ENCODE measurements around the gene SLC9A4.

SLC9A4 gene

DNA sequence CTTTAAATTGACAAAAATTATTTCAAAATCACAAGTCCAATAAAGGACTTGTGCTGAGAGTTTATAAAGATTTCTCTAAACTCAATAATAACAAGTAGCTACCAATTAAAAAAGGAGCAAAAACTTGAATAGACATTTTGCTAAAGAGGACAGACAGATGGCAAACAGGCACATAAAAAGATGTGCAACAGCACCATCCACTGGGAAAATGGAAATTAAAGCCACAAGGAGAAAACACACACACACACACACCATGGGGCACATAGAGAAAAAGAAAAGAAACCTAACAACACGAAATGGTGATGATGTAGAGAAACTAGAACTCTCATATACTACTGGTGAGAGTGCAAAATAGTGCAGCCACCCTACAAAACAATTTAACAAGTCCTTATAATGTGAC, 12.6 kb upstream of the SLC9A4 start:
- DNase-seq, result no peak

DNA sequence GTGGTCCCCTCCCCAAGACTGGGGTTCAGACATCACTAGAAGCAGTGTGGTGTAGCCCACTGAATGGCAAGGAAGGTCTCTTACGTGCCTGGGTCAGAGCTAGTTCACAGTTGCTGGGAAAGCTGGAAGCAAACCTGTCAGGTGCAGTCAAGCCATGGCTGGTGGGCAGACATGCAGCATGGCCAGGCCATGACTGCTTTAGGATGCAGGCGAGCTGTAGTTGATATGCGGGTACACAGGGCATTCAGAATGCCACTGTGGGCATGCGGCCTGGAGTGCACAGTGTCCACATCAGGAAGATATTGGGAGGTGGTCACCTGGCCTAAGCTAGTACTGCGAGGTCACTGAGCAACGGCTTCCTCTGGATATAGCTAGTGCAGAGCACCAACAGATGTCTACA, 11.8 kb upstream of the SLC9A4 start:
- no peak for DNase-seq

DNA sequence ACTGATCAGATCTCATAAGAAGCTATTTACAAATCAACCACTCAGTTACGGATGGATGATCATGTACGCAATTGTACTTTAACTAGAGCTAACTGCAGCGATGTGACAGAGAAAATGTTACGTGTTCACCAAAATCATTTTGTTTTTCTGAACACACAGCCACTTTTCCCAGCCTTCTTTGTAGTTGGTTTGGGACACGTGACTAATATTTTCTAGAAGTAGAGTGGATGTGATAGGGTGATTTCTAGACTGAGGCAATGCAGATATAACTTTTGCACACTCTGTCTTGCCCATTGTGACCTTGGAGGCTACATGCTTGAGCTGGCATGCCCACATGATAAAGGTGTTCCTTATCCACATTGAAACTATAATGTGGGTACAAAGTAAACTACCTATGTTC, 9.9 kb upstream of the SLC9A4 start:
- no peak for DNase-seq

DNA sequence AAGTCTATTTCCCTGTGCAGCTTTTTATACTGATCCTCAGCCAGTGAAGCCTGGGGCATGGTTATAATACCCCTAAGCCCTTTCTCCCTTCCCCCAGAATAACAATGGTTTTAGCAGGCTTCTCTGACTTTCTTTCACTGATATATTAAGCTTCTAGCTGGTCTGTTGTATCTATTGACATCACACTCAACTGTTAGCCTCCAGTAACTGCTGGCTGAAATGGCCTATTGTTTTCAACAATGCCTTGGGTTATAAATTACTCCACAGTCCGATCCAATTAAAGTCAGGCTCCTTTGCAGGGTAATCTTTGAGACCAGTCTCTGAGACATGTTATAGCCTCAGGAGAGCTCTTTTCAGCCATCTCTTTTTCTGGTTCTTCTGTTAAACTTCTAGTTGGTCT, 2.9 kb upstream of the SLC9A4 start:
- DNase-seq, result no peak

DNA sequence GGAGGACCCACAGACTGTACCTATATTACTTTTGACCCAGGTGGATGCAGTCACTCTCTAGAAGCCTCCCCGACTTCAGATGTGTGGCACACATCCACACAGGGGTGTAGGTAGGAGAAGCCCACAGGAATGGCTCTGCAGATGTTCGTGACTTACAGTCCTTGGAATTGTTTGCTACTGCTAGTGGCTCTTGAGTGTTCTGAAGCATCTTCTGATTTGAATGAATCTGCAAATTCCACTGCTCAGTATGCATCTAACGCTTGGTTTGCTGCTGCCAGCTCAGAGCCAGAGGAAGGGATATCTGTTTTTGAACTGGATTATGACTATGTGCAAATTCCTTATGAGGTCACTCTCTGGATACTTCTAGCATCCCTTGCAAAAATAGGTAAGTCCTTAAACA, 605 bp downstream of the SLC9A4 start:
- DNase-seq, result no peak

DNA sequence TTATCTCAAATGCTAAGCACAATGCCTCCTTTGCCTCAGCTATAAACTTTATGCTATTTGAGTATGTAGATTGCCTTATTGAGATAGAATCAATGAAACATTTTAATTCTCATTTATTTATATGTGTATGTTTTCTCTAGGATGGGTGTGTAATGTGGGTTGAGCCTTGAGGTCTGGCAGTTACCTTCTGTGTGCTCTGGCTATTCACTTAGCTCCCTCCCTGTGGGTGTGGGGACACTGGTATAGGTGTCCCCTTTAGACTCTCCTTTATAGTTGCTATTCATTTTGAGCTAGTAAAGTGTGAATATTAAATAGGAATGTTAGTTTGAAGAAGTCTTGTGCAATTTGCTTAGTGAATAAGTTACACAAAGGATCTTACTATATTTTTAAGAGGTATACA, 1.8 kb downstream of the SLC9A4 start:
- no peak for DNase-seq

DNA sequence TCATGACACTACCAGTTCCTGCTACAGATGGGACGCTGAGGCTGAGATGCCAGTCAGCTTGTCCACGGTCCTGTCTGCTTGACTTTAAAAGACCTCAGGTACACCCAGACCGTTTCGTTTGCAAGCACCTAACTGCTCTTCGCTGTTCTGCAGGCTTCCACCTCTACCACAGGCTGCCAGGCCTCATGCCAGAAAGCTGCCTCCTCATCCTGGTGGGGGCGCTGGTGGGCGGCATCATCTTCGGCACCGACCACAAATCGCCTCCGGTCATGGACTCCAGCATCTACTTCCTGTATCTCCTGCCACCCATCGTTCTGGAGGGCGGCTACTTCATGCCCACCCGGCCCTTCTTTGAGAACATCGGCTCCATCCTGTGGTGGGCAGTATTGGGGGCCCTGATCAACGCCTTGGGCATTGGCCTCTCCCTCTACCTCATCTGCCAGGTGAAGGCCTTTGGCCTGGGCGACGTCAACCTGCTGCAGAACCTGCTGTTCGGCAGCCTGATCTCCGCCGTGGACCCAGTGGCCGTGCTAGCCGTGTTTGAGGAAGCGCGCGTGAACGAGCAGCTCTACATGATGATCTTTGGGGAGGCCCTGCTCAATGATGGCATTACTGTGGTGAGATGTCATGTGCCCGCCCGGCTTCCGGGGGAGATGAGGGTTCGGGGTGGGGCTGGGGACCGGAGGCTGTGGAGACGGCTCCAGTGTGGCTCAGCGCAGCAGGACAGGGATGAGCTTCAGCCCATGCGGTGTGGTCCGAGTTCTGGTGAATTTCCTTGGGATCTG, 5.9 kb downstream of the SLC9A4 start:
- DNase-seq, result no peak

DNA sequence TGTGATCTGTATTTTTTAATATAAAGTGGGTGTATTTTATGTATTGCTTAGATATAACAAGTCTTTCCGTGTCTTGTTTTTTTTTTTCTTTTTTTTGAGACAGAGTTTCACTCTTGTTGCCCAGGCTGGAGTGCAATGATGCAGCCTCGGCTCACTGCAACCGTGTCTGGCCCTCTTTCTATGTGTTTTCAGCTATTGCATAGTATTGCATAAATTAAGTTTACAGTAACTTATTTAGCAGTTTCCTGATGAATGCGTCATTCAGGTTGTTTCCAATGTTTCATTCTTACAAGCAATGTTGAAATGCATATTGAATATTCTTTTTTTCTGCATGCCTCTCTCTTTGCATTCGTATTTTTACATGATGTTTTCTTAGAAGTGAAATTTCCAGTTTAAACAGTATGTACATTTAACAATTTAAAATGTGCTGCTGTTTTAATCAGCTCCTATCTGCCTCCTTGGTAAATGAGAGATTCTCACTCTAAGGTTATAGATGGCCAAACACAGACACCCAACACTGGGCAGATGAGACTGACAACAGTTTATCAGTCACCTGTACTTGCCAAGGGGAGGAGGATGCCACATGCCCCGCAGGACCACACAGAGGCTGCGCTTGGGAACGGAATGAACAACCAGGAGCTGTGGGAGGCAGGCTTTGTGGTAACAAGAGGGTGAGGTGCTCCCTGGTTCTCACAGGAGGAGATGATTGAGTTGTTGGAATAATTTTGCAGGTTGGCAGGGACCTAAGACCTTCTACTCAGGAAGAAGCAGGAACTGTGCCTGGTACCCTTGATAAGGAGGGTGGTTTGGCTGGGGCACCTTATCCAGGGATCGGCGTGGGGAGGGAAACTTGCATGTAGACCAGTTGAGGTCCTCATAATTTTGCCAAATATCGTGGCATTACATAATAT, 7.5 kb downstream of the SLC9A4 start:
- DNase-seq, result no peak

DNA sequence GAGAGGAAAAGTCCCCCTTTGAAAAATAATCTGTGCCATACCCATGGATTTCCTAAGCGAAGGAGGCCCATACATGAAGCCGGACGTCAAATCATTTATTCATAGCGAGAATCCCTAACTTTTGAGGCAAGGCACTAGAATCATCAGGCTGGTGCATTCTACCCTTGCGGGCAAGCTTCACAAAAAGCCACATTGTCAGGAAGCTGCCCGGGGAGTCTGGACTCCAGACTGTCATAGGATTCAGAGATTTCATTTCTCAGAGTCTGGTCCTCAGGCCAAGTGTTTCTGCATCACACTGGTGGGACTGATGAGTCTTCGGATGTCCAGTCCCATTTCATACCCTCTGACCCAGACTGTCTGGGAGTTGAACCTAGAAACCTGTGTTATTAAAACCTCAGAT, 8.9 kb downstream of the SLC9A4 start:
- DNase-seq, result no peak

DNA sequence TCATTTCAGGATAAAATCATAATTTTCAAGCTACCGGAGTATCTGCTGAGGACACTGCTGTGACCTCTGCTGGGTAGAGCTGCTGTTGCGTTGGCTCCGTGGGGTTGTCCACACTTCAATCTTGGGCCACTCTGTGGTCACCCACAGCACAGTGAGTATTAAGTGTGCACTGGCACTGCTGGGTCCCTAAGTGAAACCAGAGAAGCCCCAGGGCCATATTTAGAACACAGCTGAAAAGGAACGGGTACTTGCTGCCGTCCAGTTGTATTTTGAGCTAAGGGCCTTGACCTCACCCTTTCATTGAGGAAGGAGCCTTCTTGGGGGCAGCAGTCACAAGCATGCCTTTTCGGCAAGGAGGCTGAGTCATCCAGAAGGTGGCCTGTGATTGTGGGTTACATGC, 10.1 kb downstream of the SLC9A4 start:
- no peak for DNase-seq

DNA sequence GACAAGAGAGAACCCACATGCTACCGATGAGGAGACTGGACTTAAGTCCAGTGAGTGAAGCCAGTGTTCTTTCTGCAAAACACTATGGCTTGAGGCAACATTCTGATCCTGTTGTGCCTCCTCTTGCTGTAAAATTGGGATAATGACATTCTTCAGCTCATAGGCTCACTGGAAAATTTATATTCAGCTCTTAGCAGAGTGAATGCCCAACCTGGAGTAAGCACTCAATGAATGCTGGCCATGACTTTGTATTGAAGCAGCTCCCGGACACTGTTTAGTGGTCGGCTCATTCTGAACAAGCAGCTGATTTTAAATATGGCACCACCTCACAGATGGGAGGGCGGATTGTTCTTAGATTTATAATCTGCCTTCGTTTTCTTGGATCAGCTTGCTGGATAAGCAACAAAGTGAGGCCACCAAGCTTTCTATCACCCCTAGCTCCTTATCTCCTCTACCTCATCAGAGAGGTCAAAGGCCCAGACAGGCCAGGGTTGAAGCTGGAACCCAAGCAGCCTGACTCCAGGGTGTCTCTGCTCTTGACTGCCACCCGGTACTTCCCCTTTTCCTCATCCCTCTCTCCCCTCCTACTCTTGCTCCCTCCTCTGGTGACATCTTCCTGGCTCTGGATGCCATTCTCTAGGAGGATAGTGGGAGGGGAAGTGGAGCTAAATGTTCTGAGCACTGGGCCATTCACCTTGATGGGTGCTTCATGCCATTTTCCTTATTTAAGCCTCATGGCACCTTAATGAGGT, 11.5 kb downstream of the SLC9A4 start:
- no peak for DNase-seq

DNA sequence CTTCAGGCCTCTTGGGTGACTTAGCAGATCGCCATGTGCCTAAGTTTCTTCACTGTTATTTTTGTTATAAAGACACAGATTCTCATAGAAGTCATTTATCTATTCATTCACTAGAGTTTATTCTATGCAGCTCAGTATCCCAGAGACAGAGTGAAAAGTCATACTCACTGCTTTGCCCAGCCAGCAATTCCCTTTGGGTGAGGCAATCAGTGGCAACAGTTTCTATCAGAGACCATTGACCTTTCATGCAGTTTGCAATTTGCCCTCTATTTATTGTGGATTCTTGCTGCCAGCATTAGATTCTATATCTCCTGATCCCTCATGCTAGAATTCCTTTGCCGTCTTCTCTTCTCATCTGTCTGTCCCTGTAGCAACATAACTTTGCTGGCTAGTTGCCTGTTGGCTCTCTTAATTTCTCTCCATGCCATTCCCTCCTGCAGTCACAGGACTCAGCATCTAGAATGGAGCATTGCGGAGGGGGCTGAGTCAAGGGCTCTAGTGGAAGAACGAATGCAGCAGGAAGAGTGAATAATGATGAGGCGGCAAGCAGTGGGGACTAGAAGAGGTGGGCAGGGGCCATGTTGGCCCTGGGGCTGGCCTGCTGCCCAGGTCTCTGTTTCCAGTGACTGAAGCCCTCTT, 12.2 kb downstream of the SLC9A4 start:
- DNase-seq, result no peak

DNA sequence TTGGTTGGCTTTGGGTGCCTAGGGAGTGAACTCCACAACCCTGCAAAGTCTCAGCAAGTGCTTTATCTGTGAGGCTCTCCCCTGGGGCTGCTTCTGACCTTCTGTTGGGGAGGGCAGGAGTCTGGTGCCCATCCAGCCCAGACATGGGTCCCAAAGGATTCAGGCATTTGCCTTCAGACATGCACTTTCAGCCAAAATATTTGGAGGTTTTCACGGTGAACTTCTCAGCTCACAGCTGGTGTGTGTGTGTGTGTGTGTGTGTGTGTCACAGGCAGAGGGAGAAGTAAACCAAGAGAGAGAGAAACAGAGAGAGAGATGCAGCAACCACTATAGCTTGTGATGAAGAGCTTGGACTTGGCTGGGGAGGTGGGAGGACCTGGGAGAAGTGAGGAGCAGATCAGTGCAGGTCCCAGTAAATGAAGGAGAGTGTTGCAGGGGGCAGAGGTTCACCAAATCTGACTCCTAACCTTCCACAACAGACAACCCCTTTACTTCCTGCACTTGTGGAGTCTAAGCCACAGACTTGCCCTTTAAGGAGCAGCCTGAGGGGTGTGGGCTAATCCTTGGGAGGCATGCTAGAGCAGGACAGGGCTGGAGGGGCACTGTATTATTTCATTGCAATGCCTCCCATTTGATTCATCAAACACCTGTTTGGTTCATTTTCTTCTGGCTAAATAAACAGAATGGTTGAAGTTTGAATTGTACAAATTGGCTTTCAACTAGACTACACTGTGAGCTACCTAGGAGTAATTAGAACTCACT, 14.1 kb downstream of the SLC9A4 start:
- DNase-seq, result no peak

DNA sequence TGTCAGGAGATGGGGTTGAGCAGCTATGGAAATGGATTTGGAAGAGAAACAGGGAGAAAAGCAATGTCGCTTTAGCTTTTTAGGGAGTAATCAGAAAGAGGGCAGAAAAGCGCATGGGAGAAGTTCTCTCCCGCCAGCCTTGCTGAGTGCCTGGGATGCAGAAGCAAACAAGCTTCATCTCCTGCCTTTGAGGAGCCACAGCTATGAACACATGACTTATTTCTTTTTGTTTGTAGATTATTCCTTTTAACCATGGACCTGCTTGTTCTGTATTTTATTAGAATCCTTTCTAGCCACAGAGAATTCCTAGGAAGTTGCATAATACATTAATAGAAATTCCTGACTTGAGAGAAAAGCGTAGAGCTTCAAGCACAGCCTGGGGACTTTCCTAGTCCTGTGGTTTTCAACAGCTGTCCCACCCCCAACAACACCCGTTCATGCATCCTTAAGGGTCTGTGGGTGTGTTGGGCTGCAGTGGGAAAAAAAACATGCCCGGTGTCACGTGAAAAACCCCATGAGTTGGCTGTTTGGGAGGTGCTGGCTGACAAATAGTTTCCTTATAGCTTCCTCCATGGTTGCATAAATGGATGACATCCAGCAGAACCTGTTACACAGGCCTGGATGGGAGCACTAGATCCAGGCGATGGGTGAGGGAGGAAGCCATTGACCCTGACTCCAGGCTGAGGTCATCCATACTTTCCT, 14.9 kb downstream of the SLC9A4 start:
- no peak for DNase-seq

DNA sequence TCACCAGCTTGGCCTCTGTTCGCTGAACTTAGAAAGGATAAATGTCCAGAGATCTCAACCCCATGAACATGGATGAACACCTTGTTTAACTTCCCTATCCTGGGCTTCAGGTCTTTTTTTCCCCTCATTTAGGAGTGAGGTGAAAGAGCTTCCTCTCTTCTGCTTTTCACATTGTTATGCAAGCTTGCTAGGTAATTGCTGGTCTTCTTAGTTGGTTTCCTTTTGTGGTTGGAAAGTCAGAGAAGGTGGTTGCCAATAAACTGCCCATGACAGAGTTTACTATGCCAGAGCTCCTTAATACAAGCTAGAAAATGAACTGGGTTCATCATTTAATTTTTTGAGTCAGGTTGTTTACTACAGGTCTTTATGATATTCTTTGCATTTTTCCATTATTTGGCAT, 16.6 kb downstream of the SLC9A4 start:
- DNase-seq, result no peak

DNA sequence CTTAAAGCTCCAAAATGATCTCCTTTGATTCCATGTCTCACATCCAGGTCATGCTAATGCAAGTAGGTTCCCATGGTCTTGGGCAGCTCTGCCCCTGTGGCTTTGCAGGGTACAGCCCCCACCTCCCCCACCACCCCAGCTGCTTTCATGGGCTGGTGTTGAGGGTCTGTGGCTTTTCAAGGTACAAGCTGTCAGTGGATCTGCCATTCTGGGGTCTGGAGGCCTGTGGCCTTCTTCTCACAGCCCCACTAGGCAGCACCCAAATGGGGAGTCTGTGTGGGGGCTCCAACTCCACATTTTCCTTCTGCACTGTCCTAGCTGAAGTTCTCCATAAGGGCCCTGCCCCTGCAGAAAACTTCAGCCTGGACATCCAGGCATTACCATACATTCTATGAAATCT, 19.0 kb downstream of the SLC9A4 start:
- no peak for DNase-seq

DNA sequence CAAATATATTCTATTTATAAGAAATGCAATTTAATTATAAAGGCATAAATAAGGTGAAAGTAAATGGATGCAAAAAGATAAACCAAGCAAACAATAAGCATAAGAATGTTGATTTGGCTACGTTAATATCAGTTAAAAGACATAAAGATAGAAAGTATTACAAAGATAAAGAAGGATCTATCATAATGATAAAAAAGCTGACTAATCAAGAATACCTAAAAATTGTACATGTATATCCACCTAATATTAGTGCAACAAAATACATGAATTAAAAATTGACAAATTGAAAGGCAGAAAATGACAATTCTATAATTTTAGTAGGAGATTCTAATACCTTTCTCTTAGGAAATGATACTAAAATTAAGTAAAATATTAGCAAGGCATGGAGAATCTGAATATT, 21.5 kb downstream of the SLC9A4 start:
- DNase-seq, result no peak

DNA sequence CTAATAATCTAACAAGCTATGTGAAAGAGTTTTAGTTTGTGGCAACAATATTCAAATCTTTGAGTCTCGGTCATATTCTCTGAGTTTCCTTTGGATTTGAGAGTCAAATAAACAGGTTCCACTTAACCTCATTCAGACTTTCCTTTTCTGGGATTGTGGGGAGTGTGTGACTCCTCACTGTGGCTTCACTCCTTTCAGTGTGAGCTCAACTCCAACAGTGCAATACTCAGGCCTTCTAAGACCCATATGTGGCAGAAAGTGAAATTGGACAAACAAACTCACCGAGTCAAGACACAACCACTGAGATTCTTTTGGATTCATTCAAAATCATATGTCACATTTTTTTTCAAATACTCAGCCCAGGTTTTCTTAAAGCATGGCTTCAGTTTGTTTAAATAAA, 25.4 kb downstream of the SLC9A4 start:
- DNase-seq, result no peak

DNA sequence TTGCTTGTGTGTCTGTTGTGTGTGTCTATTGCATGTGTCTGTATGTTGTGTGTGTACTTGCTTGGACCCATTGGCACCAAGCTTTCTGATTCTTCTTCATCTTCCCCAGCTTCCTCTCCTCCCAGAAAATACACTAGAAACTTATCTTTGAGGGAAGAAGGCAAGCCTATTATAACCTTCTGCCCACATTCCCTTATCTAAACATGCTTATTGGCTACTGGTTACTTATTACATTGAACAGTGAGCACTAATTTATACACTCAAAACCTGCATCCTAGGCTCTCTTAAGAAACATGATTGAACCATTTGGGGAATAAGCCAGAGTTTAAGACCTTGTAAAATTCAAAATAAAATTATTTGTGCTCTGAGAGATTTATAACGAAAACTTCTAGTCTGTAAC, 26.5 kb downstream of the SLC9A4 start:
- no peak for DNase-seq

DNA sequence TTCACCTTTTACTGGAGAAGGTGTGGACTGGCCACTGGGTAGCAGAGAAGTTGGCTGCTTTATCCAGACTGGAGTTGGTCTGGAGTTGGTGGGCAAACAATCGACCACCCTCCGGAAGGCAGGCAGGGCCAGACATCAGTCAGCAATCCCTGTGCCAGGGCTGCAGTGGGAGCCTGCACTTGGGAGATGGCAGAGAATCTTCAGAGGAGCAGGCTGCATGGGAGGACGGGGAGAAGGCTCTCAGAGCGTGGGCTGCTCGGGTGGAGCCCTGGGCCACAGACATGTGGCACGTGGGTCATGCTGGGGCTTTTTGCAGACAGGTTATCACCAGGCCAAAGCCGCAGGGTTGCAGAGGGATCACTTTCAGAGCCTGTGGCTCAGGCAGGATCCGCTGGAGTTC, 29.6 kb downstream of the SLC9A4 start:
- DNase-seq, result no peak

DNA sequence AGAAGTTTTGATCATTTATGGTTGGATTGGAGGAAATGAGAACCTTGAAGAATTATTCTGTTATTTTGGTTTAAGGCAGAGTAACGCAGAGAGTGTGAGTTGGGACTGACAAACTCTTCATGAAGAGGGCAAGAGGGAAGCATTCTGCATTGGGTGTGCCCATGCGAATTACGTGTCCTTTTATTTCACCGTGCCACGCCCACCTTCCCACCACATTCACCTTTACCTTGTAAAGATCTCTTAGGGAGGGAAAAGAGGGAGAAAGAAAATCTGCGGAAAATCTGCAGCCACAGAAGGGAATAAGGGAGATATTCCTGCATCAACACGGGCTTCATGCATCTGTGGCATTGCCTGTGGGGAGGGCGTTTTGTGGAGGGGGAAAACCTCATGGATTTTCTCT, 31.8 kb downstream of the SLC9A4 start:
- no peak for DNase-seq

DNA sequence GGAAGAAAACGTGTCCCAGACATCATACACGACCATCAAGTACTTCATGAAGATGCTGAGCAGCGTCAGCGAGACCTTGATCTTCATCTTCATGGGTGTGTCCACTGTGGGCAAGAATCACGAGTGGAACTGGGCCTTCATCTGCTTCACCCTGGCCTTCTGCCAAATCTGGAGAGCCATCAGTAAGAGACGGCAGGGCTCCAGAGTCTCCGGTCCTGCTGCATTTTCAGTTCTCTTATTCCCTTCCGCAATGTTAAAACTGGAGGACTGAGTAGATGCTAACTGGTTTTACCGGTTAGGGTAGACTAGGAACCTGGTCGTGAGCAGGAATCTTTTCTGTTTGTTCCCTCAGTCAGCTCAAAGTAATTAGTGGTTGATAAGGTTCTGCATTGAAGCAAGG, 32.3 kb downstream of the SLC9A4 start:
- DNase-seq, result no peak

Data from NCI-H1694 treated with DMSO at 0.1 percent for 48 hours (cell line).